ENCODE results near the gene MCC. TPM values are rescaled to one million over a fixed set of nuclear protein-coding genes. Genes with fewer than 3 reads are reported as not detected.

Gene MCC
- total RNA-seq, 5 donors from 2014 or later (not counting 1 experiment from before 2014, with no cell fraction given): 2.6 to 8.3 (median 6.3) TPM

DNA sequence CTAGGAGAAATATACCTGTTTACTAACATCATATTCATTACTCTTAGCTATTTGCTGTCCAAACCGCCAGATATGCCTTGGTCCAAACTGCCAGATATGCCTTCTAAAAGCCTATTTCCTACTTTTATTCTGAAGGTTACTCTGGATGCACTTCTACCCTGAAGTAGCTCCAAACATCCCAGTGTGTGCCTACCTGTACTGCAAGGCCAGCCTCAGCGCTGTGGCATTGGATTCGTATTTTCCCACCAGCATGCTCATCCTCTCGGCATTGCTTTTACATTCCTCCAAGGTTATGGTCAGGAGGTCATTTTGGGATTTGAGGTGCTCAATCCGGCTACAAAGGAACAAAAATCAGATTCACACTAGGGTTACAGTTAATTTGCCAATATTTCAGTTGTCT lies 417.4 kb downstream of the MCC start:
- no peaks in the 10 kb centered on the region for H3K27me3 ChIP-seq (replicated peaks in 1 of 2; ENCODE audit: control insufficient read depth in 2 of 2, extremely low read depth in 1 of 2, insufficient read depth in 2 of 2, low read length in 1 of 2)
- peaks cover 12 to 32% of the 10 kb centered on the region in 2 experiments for H3K4me1 ChIP-seq (ENCODE audit: control insufficient read depth in 1 of 2, extremely low read depth in 1 of 2, insufficient read depth in 2 of 2, low read length in 2 of 2)
- H3K36me3 ChIP-seq (ENCODE audit: control insufficient read depth in 2 of 2, extremely low read depth in 1 of 2, insufficient read depth in 1 of 2, low read length in 1 of 2): no peaks in the 10 kb centered on the region
- no peak overlapping the region for H3K27ac ChIP-seq (ENCODE audit: low read length)
- no peak overlapping the region for H3K4me3 Mint-ChIP-seq
- peaks cover 27% of the 10 kb centered on the region for H3K36me3 Mint-ChIP-seq
- DNase-seq: no peak
- ChIA-PET POLR2A (no interaction called here), CTCF (no interaction called here)
- H3K4me3 ChIP-seq (ENCODE audit: control insufficient read depth in 1 of 2, extremely low read depth in 1 of 2, low read length in 1 of 2): no peak overlapping the region
- no peak overlapping the region for H3K27ac Mint-ChIP-seq
- no peaks in the 10 kb centered on the region for H3K27me3 Mint-ChIP-seq
- no peak for ATAC-seq (replicated peaks in 1 of 4)
- no peaks in the 10 kb centered on the region for H3K9me3 ChIP-seq
- no peaks in the 10 kb centered on the region for H3K9me3 Mint-ChIP-seq
- 100% methylated on average over 1 of the region's 5 CpGs for WGBS (ENCODE audit: insufficient coverage)
- peaks cover 28 to 34% (median 29%) of the 10 kb centered on the region in 3 donors for H3K4me1 Mint-ChIP-seq

DNA sequence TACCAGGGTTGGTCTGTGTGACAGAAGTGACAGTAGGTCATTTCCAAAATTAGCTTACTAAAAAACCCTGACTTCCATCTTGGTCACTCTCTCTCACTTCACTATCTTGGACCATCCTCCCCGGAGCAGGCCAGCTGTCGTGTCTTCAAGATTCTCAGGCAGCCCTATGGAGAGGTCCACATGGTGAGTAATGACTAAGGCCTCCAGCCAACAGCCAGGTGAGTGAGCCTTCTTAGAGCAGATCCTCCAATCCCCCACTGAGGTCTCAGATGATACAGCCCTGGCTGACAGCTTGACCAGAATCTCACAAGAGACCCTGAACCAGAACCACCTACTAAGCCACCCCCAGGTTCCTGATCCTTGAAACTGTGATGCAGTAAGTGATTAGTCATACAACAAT lies 419.7 kb downstream of the MCC start:
- ATAC-seq (replicated peaks in 1 of 4) (no peak), DNase-seq (no peak)
- Mint-ChIP-seq H3K4me3 (no peak overlapping the region), H3K27ac (peak overlapping the region in 1 of 2 donors; percentile 11), H3K9me3 (no peaks in the 10 kb centered on the region), H3K27me3 (no peaks in the 10 kb centered on the region), H3K36me3 (peaks cover 21% of the 10 kb centered on the region), H3K4me1 (peaks cover 23 to 43% (median 26%) of the 10 kb centered on the region in 3 donors)
- ChIA-PET CTCF (interaction anchor here in 1 of 2 donors (0.6 kb wide), 1 partner anchor 73 kb away, joined by 3 read pairs; no protein-coding TSS in a partner anchor), POLR2A (no interaction called here)
- WGBS (ENCODE audit: insufficient coverage): no CpG with 5 or more reads among the region's 2 CpGs
- no peak overlapping the region for H3K4me3 ChIP-seq (ENCODE audit: control insufficient read depth in 1 of 2, extremely low read depth in 1 of 2, low read length in 1 of 2)
- H3K27ac ChIP-seq (ENCODE audit: low read length): no peak overlapping the region
- H3K36me3 ChIP-seq (ENCODE audit: control insufficient read depth in 2 of 2, extremely low read depth in 1 of 2, insufficient read depth in 1 of 2, low read length in 1 of 2): no peaks in the 10 kb centered on the region
- H3K9me3 ChIP-seq: no peaks in the 10 kb centered on the region
- H3K27me3 ChIP-seq (replicated peaks in 1 of 2; ENCODE audit: control insufficient read depth in 2 of 2, extremely low read depth in 1 of 2, insufficient read depth in 2 of 2, low read length in 1 of 2): no peaks in the 10 kb centered on the region
- peaks cover 14% of the 10 kb centered on the region in 2 experiments for H3K4me1 ChIP-seq (ENCODE audit: control insufficient read depth in 1 of 2, extremely low read depth in 1 of 2, insufficient read depth in 2 of 2, low read length in 2 of 2)

DNA sequence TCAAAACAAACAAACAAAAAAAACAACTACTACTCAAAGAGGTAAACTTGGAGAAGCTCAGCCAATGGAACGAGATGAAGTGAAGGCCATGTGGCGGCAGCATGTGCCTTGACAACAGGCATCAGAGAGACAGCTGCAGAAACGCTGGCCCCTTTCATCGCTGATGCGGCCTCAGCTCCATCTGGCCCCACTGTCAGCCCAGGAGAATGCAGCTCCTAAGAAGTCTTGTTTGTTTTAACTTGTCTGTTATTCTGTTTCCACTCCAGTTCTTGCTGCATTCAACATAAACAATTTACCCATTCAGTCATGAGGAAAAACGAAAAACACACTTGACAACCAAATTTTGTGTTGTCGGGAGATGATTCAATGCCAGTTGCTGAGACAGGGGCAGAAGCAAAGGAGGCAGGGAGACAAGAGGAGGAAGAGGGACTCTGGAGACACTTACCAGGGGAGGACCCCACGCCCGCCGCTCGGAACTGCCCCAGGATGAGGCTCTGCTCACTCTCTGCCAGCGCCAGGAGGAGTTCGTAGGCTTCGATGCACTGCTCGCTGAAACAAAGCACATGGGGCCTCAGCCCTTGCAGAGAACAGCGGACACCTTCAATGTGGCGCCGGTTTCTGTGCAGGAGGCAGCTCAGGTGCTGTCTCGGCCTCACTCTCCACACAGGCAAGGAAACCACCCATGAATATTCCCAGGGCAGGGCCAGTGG lies 420.5 kb downstream of the MCC start:
- ChIA-PET POLR2A (no interaction called here), CTCF (no interaction called here)
- H3K9me3 ChIP-seq: no peaks in the 10 kb centered on the region
- 96% methylated on average over 14 of the region's 19 CpGs for WGBS (ENCODE audit: insufficient coverage)
- Mint-ChIP-seq H3K4me3 (no peak overlapping the region), H3K27me3 (no peaks in the 10 kb centered on the region), H3K27ac (no peak overlapping the region), H3K36me3 (peaks cover 21% of the 10 kb centered on the region), H3K9me3 (no peaks in the 10 kb centered on the region), H3K4me1 (peaks cover 23 to 43% (median 26%) of the 10 kb centered on the region in 3 donors)
- no peak overlapping the region for H3K27ac ChIP-seq (ENCODE audit: low read length)
- ATAC-seq (replicated peaks in 1 of 4): no peak
- DNase-seq: no peak
- peaks cover 13% of the 10 kb centered on the region in 2 experiments for H3K4me1 ChIP-seq (ENCODE audit: control insufficient read depth in 1 of 2, extremely low read depth in 1 of 2, insufficient read depth in 2 of 2, low read length in 2 of 2)
- no peaks in the 10 kb centered on the region for H3K36me3 ChIP-seq (ENCODE audit: control insufficient read depth in 2 of 2, extremely low read depth in 1 of 2, insufficient read depth in 1 of 2, low read length in 1 of 2)
- no peaks in the 10 kb centered on the region for H3K27me3 ChIP-seq (replicated peaks in 1 of 2; ENCODE audit: control insufficient read depth in 2 of 2, extremely low read depth in 1 of 2, insufficient read depth in 2 of 2, low read length in 1 of 2)
- no peak overlapping the region for H3K4me3 ChIP-seq (ENCODE audit: control insufficient read depth in 1 of 2, extremely low read depth in 1 of 2, low read length in 1 of 2)

DNA sequence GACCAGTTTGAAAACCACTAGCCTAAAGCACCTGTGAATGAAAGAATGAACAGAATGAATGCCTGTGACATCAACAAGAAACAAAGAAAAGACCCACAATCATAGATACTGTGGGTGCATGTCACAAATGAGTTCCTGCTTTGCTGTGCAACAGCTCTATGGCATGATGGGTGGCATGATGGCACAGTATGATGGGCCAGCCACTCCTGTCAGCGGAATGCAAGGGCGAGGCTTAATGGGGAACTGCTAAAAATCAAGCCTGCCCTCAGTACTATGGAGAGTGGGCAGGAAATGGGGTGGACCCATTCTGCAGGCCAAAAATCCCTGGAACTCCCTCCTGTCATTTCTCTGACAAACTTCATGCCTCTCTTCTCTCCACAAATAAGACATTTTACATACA lies 422.6 kb downstream of the MCC start:
- Histone ChIP-seq H3K27ac (ENCODE audit: low read length) (no peak overlapping the region), H3K4me3 (ENCODE audit: control insufficient read depth in 1 of 2, extremely low read depth in 1 of 2, low read length in 1 of 2) (no peak overlapping the region), H3K36me3 (ENCODE audit: control insufficient read depth in 2 of 2, extremely low read depth in 1 of 2, insufficient read depth in 1 of 2, low read length in 1 of 2) (no peaks in the 10 kb centered on the region), H3K27me3 (replicated peaks in 1 of 2; ENCODE audit: control insufficient read depth in 2 of 2, extremely low read depth in 1 of 2, insufficient read depth in 2 of 2, low read length in 1 of 2) (no peaks in the 10 kb centered on the region), H3K4me1 (ENCODE audit: control insufficient read depth in 1 of 2, extremely low read depth in 1 of 2, insufficient read depth in 2 of 2, low read length in 2 of 2) (peaks cover 27 to 34% of the 10 kb centered on the region in 2 experiments), H3K9me3 (no peaks in the 10 kb centered on the region)
- no peak overlapping the region for H3K4me3 Mint-ChIP-seq
- ChIA-PET POLR2A (no interaction called here), CTCF (no interaction called here)
- DNase-seq: no peak
- no peaks in the 10 kb centered on the region for H3K9me3 Mint-ChIP-seq
- H3K4me1 Mint-ChIP-seq: peaks cover 38 to 58% (median 39%) of the 10 kb centered on the region in 3 donors
- no peak overlapping the region for H3K27ac Mint-ChIP-seq
- H3K27me3 Mint-ChIP-seq: no peaks in the 10 kb centered on the region
- ATAC-seq (replicated peaks in 1 of 4): no peak
- H3K36me3 Mint-ChIP-seq: peaks cover 21% of the 10 kb centered on the region
- no CpG with 5 or more reads among the region's 2 CpGs for WGBS (ENCODE audit: insufficient coverage)

DNA sequence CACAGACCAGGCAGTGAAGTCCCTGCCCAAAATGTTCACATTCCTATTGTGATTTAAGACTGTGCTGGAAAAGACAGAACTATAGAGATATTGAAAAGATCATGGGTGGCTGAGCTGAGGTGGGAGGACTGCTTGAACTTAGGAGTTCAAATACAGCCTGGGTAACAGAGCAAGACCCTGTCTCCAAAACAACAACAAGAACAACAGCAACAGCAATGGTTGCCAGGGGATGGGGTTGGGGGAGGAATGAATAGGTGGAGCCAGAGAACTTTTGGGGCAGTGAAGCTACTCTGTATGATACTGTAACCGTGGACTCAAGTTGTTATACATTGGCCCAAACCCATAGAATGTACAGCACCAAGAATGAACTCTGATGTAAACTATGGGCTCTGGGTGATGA lies 423.4 kb downstream of the MCC start:
- Mint-ChIP-seq H3K9me3 (no peaks in the 10 kb centered on the region), H3K4me1 (peaks cover 40 to 61% (median 40%) of the 10 kb centered on the region in 3 donors), H3K4me3 (no peak overlapping the region), H3K36me3 (peaks cover 21% of the 10 kb centered on the region), H3K27ac (peak overlapping the region; percentile 1 to 8), H3K27me3 (no peaks in the 10 kb centered on the region)
- no peak overlapping the region for H3K27ac ChIP-seq (ENCODE audit: low read length)
- no peaks in the 10 kb centered on the region for H3K36me3 ChIP-seq (ENCODE audit: control insufficient read depth in 2 of 2, extremely low read depth in 1 of 2, insufficient read depth in 1 of 2, low read length in 1 of 2)
- ChIA-PET CTCF (no interaction called here), POLR2A (no interaction called here)
- ATAC-seq (replicated peaks in 1 of 4): no peak
- H3K4me1 ChIP-seq (ENCODE audit: control insufficient read depth in 1 of 2, extremely low read depth in 1 of 2, insufficient read depth in 2 of 2, low read length in 2 of 2): peaks cover 27 to 37% of the 10 kb centered on the region in 2 experiments
- H3K9me3 ChIP-seq: no peaks in the 10 kb centered on the region
- no CpG with 5 or more reads among the region's 1 CpG for WGBS (ENCODE audit: insufficient coverage)
- H3K27me3 ChIP-seq (replicated peaks in 1 of 2; ENCODE audit: control insufficient read depth in 2 of 2, extremely low read depth in 1 of 2, insufficient read depth in 2 of 2, low read length in 1 of 2): no peaks in the 10 kb centered on the region
- H3K4me3 ChIP-seq (ENCODE audit: control insufficient read depth in 1 of 2, extremely low read depth in 1 of 2, low read length in 1 of 2): no peak overlapping the region
- DNase-seq: no peak

DNA sequence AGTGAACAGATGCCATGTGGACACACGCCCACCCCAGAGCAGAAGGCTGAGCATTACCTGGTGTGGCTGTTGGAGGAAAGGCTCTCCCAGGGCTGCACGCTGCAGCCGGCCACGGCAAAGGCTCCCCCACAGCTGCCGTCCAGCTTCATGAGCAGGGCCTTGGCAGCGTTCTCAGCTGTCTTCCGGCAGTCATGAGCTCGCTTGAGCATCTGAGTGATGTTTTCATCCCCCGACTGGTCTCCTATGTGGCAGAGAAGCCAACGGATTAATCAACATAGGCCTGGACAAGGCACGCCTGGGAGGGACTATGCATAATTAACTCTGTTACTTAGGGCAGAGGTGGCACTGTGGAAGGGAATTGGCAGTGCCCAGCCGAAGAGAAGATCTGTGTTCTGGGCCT lies 424.3 kb downstream of the MCC start:
- CTCF ChIA-PET: no interaction called here
- peaks cover 17% of the 10 kb centered on the region for H3K36me3 Mint-ChIP-seq
- no peak for ATAC-seq (replicated peaks in 1 of 4)
- no peak for DNase-seq
- Histone ChIP-seq H3K36me3 (ENCODE audit: control insufficient read depth in 2 of 2, extremely low read depth in 1 of 2, insufficient read depth in 1 of 2, low read length in 1 of 2) (no peaks in the 10 kb centered on the region), H3K4me3 (ENCODE audit: control insufficient read depth in 1 of 2, extremely low read depth in 1 of 2, low read length in 1 of 2) (no peak overlapping the region), H3K27ac (ENCODE audit: low read length) (no peak overlapping the region), H3K27me3 (replicated peaks in 1 of 2; ENCODE audit: control insufficient read depth in 2 of 2, extremely low read depth in 1 of 2, insufficient read depth in 2 of 2, low read length in 1 of 2) (no peaks in the 10 kb centered on the region), H3K9me3 (no peaks in the 10 kb centered on the region), H3K4me1 (ENCODE audit: control insufficient read depth in 1 of 2, extremely low read depth in 1 of 2, insufficient read depth in 2 of 2, low read length in 2 of 2) (peaks cover 35 to 45% of the 10 kb centered on the region in 2 experiments)
- peak overlapping the region; percentile 56 to 75 for H3K27ac Mint-ChIP-seq
- no peaks in the 10 kb centered on the region for H3K27me3 Mint-ChIP-seq
- no peak overlapping the region for H3K4me3 Mint-ChIP-seq
- peaks cover 46 to 70% (median 49%) of the 10 kb centered on the region in 3 donors for H3K4me1 Mint-ChIP-seq
- no peaks in the 10 kb centered on the region for H3K9me3 Mint-ChIP-seq
- WGBS (ENCODE audit: insufficient coverage): 93% methylated on average over 12 of the region's 12 CpGs
- POLR2A ChIA-PET: no interaction called here
